GM21619 (cell line): ENCODE measurements around the gene MIPOL1.

Experiments used
- ATAC-seq: cut with Tn5 transposase; IDR thresholded peaks from one replicate; pipeline ENCODE4 v1.9.1; 2021; ENCODE audit not compliant: unreplicated experiment

The MIPOL1 gene

DNA sequence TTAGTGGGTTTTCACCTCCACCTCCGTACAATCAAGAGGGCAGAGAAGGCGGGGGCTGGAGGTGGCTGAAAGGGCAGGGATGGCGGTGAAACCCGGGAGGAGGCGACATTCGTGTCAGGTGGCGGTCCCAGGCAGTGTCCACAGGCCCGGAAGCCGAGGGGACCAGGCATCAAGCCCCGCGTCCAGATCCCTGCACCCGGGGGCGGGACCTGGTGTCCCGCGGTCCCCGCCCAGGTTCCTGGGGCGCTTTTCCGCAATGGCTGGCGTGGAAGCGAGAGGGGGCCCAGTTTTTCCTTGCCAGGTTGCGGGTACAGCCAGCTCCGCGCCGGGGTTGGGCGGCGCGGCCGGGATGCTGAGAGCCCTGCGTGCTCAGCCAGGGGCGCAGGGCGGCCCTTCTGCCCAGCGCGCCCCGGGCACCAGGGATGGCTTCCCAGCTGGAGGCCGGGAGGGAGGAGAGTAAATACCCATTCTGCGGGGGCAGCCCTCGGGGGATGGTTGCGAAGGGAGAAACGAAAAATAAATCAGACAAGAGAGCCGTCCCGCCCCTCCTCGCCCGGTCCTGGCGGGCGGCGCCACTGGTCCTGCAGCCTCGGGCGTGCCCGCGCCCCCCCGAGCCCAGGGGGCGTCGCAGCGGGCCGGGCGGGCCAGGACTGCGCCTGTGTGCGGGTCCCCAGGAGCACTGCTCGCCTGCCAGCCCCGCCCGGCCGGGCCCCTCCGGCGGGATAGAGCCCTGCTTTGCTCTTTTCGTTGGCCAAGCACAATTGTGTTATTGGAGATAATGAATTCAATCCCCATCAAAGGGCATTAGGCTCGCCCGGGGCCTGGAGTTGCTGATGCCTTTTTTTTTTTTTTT lies 385.8 kb downstream of the MIPOL1 start:
- no peak for ATAC-seq

DNA sequence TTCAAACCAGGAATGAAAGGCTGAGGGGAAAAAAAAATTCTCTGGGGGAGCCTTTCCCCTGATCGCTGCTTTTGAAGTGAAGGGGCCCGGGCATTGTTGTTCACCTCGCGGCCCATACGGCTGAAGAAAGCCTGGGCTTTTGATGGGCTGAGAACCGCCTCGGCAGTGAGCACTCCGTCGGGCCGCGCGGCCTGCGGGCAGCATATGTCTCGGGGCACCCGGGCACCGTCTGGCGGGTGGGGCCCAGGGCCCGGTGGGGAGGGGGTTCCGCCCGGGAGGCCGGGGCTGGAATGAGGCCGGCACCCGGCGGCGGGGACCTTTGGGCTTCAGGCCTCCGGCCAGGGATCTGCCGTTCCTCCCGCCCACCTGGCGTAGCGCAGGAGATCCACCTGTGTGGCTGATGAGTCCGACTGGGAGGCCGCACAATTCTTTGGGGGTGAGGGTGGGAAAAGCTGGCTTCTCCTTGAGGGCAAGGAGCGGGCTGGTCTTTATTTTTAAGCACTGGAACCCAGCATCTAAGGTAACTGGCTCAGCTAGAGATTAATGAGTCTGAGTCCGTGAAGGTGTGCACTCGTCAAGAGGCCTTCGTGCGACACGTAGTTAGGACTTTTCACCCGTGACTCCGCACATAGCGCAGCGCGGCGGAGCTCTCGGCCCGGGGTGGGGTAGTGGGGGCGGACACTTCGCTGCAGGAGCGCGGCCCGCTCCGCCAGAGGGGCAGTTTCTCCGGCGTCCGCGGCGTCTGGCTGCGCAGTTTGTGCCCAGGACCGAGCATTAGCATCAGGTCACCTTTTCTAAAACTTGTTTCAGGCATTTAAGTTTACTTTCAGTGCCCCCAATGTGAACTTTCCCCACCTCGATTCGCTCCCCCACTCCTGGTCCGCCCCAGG lies 386.7 kb downstream of the MIPOL1 start:
- ATAC-seq, result no peak

DNA sequence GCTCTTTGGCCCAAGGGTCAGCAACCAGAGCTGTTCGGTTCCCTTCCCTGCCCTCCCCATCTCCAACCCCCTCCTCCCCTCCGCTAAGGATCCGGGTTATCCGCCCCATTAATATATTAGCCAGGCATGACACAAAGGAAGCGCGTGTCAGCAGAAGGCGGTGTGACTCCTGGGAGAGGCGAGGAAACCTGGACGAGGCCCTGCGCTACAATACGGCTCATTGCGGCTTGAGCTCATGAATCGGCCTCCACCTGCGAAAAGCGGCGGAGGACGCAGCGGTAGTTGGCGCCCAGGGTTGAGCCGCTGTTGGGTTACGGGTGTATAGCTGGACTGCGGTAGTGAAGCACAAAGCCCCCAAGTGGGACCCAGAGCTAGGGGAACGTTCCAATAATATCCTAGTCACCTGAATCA lies 387.4 kb downstream of the MIPOL1 start:
- no peak for ATAC-seq

DNA sequence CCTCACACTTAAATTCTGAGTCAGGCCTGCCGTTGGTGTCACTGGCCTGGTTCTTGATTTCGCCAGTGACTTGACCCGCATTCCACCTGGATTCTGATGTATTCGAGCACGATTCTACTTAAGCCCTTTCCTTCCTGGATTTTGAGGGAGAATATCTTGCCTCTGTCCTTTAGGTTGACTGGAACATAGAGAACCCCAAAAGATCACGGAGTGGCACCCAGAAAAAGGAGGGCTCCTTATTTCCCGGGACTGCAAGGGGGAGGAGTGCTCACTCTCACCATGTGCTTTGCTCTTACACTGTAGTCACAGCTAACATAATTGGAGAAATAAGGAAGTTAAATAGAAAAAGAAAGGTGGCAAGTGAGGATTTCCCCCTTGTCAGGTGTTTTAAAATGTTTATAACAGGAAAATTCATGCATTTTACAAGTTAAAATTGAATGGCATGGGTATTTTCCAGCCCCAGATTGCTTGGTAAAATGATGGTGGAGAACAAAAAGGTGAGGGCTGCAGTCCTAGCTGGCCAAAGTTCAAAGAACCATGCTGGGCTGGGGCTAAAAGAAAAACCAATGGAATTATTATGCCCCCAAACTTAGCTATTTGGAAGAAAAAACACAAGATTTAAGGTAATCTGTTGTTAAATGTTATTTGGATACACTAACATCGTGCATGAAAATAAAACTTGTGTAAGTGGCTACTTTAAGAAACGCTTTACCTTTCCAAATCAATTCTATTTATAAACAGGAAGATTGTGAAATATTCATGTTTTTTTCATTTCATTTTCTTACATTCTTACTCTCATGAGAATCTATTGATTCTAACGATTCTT lies 388.4 kb downstream of the MIPOL1 start:
- ATAC-seq, result no peak

DNA sequence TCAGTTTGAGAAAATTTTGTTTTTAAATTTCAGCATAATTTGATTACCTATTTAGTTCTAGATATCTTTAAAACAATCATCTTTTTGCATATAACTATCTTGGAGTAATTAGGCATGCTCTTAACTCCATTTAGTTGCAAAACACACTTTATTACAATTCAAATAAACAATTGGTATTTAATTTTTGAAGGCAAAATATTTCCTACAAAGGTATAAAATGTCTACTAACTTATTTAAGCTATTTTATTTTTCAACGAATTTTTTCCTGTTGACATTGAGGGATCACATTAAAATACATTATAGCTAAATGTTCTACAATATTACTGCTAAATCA lies 389.0 kb downstream of the MIPOL1 start:
- no peak for ATAC-seq

DNA sequence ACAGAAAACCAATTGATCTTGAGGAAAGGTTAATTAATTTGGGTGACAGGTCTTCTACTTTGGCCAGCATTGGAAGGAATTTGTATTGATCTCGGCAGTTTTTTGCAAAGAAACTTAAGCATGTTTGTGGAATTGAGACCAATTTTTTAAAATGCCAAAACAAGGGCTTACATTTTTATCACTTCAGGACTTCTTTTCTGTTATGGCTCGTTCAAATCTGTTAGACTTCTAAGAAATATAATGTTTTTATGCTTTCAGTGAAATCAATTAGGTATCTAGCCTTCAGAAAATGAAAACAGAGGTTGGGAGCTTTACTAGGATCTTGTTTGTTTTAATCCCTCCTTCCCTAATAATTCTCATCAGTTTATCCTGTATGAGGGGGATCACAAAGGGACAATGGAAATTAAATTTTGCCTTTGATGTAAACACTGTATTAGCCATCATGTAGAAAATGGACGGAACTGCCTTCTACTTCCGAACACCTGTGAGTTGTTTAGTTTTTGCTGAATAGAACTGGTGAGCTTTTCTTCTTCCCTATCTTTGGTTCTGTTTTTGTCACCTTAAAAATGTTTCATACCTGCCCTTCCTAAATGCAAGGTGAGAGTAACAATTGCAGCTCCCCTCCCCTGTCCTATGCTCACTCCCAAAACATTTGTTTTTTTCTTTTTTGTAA lies 389.5 kb downstream of the MIPOL1 start:
- ATAC-seq, result no peak

DNA sequence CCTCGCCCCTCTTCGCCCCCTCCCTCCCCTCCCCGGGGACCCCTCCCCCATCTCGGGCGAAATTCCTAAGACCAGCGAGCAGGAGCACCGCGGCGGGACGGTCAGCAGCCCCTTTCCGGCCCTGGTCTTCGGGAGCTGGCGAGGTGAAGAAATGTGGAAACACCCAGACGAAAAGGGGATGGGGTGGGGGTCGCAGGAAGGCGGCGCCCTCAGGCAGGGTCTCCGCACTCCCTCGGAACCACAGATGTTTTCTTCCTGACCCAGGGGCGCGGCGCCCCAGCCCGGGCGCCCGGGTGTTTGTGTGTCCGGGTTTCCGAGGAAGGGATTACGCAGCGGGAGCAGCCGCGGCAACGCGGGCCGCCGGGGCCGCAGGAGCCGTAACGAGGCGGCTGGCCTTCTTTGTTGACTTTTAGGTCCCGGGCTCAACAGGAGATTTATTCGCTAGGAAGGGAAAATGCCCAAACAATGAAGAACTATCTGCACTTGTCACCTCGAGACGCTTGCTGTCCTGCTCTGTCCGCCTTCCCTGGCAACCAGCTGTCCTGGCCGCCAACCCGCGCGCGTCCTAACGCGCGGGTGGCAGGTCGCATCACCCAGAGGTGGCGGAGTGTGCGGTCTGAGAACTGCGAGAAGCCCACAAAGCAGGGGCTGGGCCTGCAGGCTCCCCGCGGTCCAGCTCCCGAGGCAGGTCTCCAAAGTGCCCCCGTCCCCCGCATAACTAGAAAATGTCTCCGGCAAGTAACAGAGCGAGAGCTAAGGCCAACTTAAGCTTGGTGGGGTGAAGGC lies 390.3 kb downstream of the MIPOL1 start:
- ATAC-seq, result no peak

DNA sequence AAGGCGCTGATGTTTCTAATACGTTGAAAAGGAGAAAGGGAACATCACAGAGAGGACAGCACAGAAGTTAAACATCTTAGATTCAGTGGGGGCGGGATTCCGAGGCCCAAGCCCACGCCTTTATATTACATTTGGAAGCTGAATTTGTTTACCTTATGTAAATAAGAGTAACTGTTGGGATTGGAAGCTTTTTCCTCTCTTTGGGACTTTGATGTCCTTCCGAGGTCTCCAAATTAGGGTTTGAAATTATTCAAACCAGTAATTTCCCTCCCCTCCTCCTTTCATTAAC lies 390.9 kb downstream of the MIPOL1 start:
- ATAC-seq, result no peak

DNA sequence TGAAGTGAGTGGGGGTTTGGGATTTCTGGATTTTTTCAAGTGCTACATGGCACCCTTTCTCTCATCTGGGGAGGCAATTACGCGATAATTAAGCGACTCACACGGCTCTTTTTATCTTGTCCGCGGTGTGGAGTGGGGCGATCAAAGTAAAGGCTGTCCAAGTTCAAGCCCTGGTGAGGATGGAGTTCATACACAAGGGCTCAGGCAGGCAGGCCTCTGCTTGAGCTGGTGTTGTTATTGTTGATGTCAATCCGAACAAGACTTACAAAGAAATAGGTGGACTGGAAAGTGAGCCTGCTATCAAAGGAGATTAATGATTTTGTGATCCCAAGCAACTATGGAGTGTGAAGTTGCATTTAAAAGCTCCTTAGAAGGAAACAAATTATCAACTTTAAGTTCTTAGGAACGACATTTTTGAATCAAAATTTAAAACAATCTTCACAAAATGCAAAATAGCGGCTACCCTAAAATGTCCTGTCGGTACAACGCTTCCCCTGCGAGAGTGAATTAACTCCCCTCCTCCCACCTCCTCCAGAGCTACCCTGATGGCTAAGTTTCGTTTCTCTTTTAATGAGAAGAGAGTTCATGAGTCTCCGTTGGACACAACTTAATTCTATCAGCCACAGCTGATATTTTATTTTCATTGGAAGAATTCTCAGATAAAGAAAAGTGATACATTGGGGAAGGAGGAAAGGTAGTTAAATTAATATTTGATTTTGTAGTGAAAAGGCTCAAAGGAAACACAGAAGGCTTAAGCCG lies 391.4 kb downstream of the MIPOL1 start:
- ATAC-seq, result no peak

DNA sequence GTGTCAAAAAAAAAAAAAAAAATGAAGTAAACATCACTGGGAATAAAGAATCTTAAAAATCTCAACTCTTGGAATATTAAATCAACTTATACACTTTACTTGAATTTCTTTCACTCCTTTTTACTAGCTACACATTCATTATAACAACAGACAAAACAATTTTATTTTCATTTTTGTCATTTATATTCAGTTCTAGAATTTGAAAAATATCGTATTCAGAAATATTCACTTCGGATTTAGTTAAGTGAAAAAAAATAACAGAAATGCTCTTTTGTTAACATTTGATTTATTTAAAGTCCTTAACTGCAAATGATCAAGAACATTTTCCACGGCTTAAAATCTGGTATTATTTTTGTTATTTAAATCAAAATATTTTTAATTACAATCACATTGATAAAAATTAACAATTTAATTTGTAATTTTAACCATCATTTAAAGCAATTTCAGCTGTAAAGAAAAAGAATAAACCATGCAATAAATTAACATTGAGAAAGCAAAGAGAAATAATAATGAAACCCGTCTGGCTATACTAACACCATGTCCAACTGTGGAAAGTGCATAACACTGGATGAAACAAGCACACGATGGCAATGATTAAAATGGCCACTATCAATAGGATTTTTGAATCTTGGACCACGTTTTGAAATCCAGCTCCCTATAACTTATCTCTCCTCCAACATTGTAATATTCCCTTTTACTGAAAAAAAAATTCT lies 392.1 kb downstream of the MIPOL1 start:
- ATAC-seq, result no peak

DNA sequence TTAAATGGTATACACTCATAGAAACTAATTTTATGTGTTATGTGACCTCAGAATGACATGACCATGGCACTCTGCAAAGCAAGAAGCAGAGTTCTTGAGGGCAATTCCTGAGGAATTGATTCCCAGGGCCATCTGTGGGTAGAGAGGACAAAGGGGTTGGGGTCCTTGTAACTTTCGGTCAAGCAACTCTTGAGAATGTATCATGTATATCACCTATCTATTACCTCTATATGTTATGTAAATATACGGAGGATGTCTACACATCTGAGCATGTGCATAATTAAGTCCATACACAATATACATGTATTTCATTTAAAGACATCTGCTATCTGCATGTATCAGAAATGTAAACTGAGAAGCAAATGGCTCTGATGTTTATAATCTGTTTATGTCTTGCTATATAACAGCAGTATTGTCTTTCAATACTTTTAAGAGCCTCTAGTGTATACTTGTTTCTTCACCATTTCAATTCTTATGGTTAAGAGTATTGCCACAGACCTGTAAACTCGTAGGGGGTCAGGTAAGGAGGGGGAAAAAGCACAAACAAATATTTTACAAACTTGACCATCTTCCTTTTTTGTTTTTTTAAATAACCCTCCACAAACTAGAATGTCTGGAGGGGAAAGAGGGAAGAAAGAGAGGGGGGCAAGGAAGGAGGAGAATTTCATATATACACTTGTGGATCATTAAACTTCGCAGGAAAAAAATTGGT lies 392.8 kb downstream of the MIPOL1 start:
- no peak for ATAC-seq

DNA sequence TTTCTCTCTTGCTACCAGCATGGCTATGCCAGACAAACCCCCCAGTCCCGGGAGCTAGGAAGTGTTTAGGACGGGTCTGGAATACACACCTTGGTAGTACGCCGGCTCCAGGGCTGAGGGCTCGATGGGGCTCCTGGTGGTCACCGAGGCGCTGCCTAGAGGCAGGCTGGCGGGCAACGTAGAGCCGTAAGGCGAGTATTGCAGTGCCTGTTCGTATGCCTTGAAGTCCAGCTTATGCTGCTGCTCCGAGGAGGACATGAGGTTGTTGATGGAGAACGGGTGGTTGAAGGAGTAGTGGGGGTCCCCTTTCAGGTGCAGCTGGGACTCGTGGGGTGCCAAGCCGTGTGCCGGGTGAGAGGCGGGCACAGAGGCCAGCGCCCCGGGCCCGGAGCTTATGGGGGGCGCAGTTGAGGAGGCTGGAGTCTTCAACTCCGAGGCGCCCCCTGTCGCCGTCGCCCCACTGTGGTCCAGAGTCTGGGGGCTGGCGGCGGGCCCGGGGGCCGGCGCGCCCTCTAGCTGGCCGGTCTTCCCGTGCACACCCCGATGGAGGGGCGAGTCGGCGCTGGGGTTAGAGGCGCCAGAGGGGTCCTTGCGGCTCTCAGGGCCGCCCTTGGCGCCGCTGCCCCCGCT lies 393.7 kb downstream of the MIPOL1 start:
- no peak for ATAC-seq

DNA sequence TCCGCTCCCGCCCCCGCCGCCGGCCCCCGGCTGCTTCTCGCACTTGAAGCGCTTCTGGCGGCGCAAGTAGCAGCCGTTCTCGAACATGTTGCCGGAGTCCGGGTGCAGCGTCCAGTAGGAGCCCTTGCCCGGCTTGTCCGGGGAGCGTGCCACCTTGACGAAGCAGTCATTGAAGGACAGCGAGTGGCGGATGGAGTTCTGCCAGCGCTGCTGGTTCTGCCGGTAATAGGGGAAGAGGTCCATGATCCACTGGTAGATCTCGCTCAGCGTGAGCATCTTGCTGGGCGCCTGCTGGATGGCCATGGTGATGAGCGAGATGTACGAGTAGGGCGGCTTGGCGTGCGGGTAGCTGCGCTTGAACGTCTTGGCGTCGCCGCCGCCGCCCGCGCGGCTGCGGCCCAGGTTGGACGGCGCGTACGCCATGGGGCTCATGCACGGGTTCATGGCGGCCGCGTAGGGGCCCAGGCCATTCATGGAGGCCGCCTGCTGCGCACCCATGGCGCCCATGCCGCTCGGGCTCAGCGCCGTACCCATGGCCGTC lies 394.3 kb downstream of the MIPOL1 start:
- no peak for ATAC-seq

DNA sequence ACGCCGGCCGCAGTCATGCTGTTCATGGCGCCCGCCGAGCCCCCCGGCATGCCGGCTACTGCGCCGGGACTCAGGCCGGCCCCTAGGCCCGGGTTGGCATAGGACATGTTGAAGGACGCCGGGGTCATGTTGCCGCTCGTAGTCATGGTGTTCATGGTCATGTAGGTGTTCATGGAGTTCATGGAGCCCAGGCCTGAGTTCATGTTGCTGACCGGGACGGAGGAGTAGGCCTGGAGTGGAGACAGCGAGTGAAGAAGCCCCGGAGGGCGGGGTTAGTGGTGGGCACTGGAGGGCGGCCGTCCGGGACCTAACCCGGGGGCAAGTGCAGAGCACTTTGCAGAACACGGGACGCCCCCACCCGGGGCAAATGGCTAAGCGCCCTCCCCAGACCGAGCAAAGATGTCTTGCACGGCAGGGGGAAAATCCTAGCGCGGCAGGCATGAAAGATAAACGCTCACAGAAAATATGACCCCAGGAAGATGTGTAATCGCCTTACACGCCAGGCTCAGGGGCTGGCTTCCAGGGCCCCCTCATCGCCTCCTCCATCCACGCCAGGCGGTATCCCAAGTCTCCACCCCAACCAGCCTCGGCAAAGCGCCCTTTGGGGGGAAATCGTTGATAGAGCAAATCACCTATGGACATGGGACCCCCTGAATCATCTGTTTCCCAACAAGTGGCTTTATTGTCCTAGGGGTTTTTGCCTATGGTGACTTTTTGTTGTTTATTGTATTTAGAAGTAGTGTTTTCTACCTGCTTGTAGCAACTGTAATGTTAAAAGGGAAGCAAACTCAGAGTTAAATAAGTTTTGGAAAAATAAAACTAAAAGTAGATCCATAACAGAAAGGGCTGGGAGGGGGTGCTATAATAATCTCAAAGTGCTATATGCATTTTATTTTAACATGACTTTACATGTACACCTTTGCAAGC lies 395.0 kb downstream of the MIPOL1 start:
- no peak for ATAC-seq

DNA sequence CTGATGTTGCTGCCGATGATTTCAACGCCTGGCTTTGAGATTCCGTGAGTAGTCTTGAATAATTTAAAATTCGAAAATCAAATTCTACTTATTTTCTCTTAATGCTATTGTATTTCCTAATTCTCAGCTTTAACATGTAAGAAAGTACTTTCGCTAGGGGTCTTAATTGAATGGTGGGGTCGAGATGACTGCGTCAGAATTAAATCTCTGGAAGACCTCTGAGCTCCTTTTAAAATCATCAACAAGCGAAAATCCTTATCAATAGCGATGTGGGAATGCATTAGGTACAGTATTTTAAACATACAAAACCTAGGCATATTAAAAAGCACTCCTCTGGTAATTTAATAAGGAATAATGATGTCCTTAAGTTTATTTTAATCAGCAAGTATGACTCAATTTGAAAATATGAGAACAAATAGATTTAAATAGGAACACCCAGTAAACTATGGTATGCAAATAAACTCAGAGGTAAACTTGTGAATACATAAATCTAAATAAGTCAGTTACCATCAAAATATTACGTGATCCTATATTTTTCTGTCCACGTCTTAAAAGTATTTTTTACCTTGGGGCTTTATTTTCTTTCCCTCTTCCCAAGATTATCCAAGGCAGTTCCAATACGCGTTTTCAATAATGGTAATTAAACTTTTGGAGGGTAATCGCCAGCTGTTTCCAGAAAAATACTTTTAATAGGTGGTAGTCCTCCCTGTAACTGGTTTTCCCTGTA lies 395.9 kb downstream of the MIPOL1 start:
- ATAC-seq, result no peak
